HepG2 (cell line): ENCODE results near the gene PRSS53. TPM values are rescaled to one million over a fixed set of nuclear protein-coding genes. Genes with fewer than 3 reads are reported as not detected.

Experiments
- CENPT ChIP-seq: sonication (generic); formaldehyde crosslinking; IDR thresholded peaks from 2 replicates; pipeline ENCODE4 v1.8.0; 2022; ENCODE audit warnings: low read depth, mild to moderate bottlenecking, moderate library complexity, missing genetic modification reagents
- FOXM1 ChIP-seq: sonication (generic); formaldehyde crosslinking; IDR thresholded peaks from 2 replicates; pipeline ENCODE4 v1.5.0; 2020; ENCODE audit warnings: missing genetic modification reagents
- HDAC1 ChIP-seq: sonication (generic); formaldehyde crosslinking; IDR thresholded peaks from 2 replicates; pipeline ENCODE4 v1.5.1; 2020; ENCODE audit warnings: mild to moderate bottlenecking, missing genetic modification reagents
- TP53 ChIP-seq: sonication (generic); formaldehyde crosslinking; conservative IDR thresholded peaks from 2 replicates; pipeline ENCODE4 v1.4.0; 2020; ENCODE audit warnings: missing genetic modification reagents
- U2AF2 ChIP-seq: fragments of 200-400 bp; formaldehyde crosslinking; IDR thresholded peaks from 2 replicates; pipeline ENCODE4 v1.6.1; 2017; ENCODE audit warnings: low read depth, mild to moderate bottlenecking, low read length
- ZNF644 ChIP-seq: IDR thresholded peaks from 2 replicates; pipeline ENCODE4 v1.6.1; 2016; ENCODE audit warnings: low read depth
- polyA plus RNA-seq, 8 experiments: library from polyadenylated mRNA; depleted of rRNA in 3 of 8; stranded (reverse) in 7 of 8; unstranded in 1 of 8; fragments of >200 nt; fragmentation: Illumina TruSeq in 4 of 8; extraction: Trizol in 4 of 8; gene quantifications; 2 replicates each; pipeline versions ENCODE4 v1.2.1 to v1.2.3, GENCODE V29; 2011 to 2016; ENCODE audit warnings: low read depth in 4 of 8, missing spikeins in 1 of 8, mixed read lengths in 1 of 8; ENCODE audit not compliant: insufficient read depth in 1 of 8
- total RNA-seq, 5 experiments: library from RNA; depleted of rRNA; stranded (reverse); fragments of >200 nt; fragmentation: Illumina TruSeq; extraction: Trizol; gene quantifications; 2 replicates each; pipeline ENCODE4 v1.2.3, GENCODE V29; 2016; ENCODE audit warnings: low read depth in 1 of 5
- TF ChIP-seq, protein P1 (sequence below): sonication (generic); formaldehyde crosslinking; IDR thresholded peaks from 2 replicates; pipeline ENCODE4 v1.8.0; 2022; ENCODE audit warnings: mild to moderate bottlenecking, missing genetic modification reagents, moderate library complexity
- TF ChIP-seq, protein P2 (sequence below): sonication (generic); formaldehyde crosslinking; IDR thresholded peaks from 2 replicates; pipeline ENCODE4 v1.5.1; 2020; ENCODE audit warnings: mild to moderate bottlenecking, missing genetic modification reagents
- TF ChIP-seq, protein P3 (sequence below): sonication (generic); formaldehyde crosslinking; conservative IDR thresholded peaks from 2 replicates; pipeline ENCODE4 v1.4.0; 2020; ENCODE audit warnings: missing genetic modification reagents
- TF ChIP-seq, protein P4 (sequence below): sonication (generic); formaldehyde crosslinking; IDR thresholded peaks from 2 replicates; pipeline ENCODE4 v1.4.0; 2020; ENCODE audit warnings: missing genetic modification reagents
- TF ChIP-seq, protein P5 (sequence below): sonication (generic); formaldehyde crosslinking; conservative IDR thresholded peaks from 2 replicates; pipeline ENCODE4 v1.8.0; 2022; ENCODE audit warnings: low read depth, missing genetic modification reagents
- TF ChIP-seq, protein P6 (sequence below): sonication (generic); formaldehyde crosslinking; IDR thresholded peaks from 2 replicates; pipeline ENCODE4 v1.5.1; 2020; ENCODE audit warnings: mild to moderate bottlenecking, missing genetic modification reagents, borderline replicate concordance

PRSS53 gene
- total and polyA plus RNA-seq, 2 of the 13 experiments (the other 11 are each of a cell fraction or from before 2014, with no cell fraction given) = 2.2 to 7.4 TPM

DNA sequence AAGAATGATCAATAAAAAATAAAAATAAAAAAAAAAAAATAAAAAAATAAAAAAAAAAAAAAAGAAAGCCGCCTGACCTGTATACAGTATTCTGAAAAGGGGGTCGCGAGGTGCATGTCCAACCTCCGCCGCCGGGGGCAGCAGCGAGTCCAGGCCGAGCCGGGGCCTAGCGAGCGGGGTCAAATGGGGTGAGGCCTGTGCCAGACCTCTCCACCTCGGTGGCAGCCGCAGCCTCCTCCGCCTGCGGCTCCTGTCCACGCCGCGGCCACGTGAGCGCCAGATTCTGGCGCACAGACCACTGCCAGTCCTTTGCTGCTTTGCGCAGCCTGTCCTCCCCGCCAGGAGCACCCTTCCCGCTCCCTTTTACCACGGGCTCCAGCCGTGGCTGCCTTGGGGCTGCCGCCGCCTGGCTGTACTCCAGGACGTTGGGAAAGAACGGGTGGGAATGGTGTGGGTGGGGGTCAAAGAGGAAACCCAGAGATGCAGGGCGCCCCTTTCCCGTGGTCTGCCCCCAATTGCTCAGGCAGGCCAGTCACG, 17.0 kb upstream of the PRSS53 start (continued):
- peak; percentile 77; the same call in 1 of the 2 replicates for TF ChIP-seq TP53
- TF ChIP-seq HDAC1 (CRISPR knock-in tag) = peak; percentile 95
- peak; percentile 65; the same call in 1 of the 2 replicates for TF ChIP-seq ZNF644 (CRISPR knock-in tag)
- TF ChIP-seq, protein P1, sequence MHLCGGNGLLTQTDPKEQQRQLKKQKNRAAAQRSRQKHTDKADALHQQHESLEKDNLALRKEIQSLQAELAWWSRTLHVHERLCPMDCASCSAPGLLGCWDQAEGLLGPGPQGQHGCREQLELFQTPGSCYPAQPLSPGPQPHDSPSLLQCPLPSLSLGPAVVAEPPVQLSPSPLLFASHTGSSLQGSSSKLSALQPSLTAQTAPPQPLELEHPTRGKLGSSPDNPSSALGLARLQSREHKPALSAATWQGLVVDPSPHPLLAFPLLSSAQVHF = peak; percentile 63; the same call in 1 of the 2 replicates
- TF ChIP-seq, protein P2, sequence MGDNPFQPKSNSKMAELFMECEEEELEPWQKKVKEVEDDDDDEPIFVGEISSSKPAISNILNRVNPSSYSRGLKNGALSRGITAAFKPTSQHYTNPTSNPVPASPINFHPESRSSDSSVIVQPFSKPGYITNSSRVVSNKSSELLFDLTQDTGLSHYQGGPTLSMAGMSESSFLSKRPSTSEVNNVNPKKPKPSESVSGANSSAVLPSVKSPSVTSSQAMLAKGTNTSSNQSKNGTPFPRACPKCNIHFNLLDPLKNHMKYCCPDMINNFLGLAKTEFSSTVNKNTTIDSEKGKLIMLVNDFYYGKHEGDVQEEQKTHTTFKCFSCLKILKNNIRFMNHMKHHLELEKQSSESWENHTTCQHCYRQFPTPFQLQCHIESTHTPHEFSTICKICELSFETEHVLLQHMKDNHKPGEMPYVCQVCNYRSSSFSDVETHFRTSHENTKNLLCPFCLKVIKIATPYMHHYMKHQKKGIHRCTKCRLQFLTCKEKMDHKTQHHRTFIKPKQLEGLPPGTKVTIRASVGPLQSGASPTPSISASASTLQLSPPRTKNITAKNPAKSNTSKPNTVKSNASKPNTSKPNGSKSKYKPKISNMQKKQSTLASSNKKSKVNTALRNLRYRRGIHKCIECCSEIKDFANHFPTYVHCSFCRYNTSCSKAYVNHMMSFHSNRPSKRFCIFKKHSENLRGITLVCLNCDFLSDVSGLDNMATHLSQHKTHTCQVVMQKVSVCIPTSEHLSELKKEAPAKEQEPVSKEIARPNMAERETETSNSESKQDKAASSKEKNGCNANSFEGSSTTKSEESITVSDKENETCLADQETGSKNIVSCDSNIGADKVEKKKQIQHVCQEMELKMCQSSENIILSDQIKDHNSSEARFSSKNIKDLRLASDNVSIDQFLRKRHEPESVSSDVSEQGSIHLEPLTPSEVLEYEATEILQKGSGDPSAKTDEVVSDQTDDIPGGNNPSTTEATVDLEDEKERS (CRISPR knock-in tag) = peak; percentile 96
- TF ChIP-seq, protein P3, sequence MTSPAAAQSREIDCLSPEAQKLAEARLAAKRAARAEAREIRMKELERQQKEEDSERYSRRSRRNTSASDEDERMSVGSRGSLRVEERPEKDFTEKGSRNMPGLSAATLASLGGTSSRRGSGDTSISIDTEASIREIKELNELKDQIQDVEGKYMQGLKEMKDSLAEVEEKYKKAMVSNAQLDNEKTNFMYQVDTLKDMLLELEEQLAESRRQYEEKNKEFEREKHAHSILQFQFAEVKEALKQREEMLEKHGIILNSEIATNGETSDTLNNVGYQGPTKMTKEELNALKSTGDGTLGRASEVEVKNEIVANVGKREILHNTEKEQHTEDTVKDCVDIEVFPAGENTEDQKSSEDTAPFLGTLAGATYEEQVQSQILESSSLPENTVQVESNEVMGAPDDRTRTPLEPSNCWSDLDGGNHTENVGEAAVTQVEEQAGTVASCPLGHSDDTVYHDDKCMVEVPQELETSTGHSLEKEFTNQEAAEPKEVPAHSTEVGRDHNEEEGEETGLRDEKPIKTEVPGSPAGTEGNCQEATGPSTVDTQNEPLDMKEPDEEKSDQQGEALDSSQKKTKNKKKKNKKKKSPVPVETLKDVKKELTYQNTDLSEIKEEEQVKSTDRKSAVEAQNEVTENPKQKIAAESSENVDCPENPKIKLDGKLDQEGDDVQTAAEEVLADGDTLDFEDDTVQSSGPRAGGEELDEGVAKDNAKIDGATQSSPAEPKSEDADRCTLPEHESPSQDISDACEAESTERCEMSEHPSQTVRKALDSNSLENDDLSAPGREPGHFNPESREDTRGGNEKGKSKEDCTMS (CRISPR knock-in tag) = peak; percentile 56; the same call in 1 of the 2 replicates
- TF ChIP-seq, protein P4, sequence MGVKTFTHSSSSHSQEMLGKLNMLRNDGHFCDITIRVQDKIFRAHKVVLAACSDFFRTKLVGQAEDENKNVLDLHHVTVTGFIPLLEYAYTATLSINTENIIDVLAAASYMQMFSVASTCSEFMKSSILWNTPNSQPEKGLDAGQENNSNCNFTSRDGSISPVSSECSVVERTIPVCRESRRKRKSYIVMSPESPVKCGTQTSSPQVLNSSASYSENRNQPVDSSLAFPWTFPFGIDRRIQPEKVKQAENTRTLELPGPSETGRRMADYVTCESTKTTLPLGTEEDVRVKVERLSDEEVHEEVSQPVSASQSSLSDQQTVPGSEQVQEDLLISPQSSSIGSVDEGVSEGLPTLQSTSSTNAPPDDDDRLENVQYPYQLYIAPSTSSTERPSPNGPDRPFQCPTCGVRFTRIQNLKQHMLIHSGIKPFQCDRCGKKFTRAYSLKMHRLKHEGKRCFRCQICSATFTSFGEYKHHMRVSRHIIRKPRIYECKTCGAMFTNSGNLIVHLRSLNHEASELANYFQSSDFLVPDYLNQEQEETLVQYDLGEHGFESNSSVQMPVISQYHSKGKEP = peak; percentile 87; the same call in 1 of the 2 replicates
- no peak for TF ChIP-seq U2AF2
- TF ChIP-seq FOXM1 (CRISPR knock-in tag) = peak; percentile 69; the same call in 1 of the 2 replicates
- TF ChIP-seq, protein P5, sequence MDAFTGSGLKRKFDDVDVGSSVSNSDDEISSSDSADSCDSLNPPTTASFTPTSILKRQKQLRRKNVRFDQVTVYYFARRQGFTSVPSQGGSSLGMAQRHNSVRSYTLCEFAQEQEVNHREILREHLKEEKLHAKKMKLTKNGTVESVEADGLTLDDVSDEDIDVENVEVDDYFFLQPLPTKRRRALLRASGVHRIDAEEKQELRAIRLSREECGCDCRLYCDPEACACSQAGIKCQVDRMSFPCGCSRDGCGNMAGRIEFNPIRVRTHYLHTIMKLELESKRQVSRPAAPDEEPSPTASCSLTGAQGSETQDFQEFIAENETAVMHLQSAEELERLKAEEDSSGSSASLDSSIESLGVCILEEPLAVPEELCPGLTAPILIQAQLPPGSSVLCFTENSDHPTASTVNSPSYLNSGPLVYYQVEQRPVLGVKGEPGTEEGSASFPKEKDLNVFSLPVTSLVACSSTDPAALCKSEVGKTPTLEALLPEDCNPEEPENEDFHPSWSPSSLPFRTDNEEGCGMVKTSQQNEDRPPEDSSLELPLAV (CRISPR knock-in tag) = no peak
- TF ChIP-seq, protein P6, sequence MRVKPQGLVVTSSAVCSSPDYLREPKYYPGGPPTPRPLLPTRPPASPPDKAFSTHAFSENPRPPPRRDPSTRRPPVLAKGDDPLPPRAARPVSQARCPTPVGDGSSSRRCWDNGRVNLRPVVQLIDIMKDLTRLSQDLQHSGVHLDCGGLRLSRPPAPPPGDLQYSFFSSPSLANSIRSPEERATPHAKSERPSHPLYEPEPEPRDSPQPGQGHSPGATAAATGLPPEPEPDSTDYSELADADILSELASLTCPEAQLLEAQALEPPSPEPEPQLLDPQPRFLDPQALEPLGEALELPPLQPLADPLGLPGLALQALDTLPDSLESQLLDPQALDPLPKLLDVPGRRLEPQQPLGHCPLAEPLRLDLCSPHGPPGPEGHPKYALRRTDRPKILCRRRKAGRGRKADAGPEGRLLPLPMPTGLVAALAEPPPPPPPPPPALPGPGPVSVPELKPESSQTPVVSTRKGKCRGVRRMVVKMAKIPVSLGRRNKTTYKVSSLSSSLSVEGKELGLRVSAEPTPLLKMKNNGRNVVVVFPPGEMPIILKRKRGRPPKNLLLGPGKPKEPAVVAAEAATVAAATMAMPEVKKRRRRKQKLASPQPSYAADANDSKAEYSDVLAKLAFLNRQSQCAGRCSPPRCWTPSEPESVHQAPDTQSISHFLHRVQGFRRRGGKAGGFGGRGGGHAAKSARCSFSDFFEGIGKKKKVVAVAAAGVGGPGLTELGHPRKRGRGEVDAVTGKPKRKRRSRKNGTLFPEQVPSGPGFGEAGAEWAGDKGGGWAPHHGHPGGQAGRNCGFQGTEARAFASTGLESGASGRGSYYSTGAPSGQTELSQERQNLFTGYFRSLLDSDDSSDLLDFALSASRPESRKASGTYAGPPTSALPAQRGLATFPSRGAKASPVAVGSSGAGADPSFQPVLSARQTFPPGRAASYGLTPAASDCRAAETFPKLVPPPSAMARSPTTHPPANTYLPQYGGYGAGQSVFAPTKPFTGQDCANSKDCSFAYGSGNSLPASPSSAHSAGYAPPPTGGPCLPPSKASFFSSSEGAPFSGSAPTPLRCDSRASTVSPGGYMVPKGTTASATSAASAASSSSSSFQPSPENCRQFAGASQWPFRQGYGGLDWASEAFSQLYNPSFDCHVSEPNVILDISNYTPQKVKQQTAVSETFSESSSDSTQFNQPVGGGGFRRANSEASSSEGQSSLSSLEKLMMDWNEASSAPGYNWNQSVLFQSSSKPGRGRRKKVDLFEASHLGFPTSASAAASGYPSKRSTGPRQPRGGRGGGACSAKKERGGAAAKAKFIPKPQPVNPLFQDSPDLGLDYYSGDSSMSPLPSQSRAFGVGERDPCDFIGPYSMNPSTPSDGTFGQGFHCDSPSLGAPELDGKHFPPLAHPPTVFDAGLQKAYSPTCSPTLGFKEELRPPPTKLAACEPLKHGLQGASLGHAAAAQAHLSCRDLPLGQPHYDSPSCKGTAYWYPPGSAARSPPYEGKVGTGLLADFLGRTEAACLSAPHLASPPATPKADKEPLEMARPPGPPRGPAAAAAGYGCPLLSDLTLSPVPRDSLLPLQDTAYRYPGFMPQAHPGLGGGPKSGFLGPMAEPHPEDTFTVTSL (CRISPR knock-in tag) = peak; percentile 90
- TF ChIP-seq CENPT (CRISPR knock-in tag) = peak; percentile 91
